Kidney (tissue), 14 donors: Measurements from ENCODE around the gene ZDHHC8. TPM values are rescaled to one million over a fixed set of nuclear protein-coding genes. Genes with fewer than 3 reads are reported as not detected.

Experiments
- DNase-seq, 5 donors: peaks; one replicate each; pipeline ENCODE4 v3.0.0-alpha.2; 2013 to 2020
- FAIRE-seq: peaks from 2 replicates; lab custom pipeline; 2012; peaks lifted over from hg19 to GRCh38; lab: Jason Lieb, UNC
- H3K27ac ChIP-seq, 2 donors: one replicate each; pipeline ENCODE4 v1.7.0; 2013; ENCODE audit warnings: low read depth in 2 of 2, low read length in 2 of 2, inconsistent platforms in 1 of 2
- H3K27me3 ChIP-seq: one replicate; pipeline ENCODE4 v1.7.1; 2013; ENCODE audit warnings: low read length, inconsistent platforms; ENCODE audit not compliant: control insufficient read depth, insufficient read depth
- H3K36me3 ChIP-seq, 3 donors: one replicate each; pipeline versions ENCODE4 v1.7.0 to v1.7.1; 2013; ENCODE audit warnings: low read length in 3 of 3, control low read depth in 1 of 3, inconsistent platforms in 1 of 3; ENCODE audit not compliant: insufficient read depth in 3 of 3, control insufficient read depth in 2 of 3
- H3K4me1 ChIP-seq, 3 donors: one replicate each; pipeline versions ENCODE4 v1.7.0 to v1.7.1; 2013; ENCODE audit warnings: low read length in 3 of 3, inconsistent platforms in 1 of 3, low read depth in 1 of 3; ENCODE audit not compliant: control insufficient read depth in 2 of 3, insufficient read depth in 2 of 3
- H3K4me3 ChIP-seq, 3 donors: one replicate each; pipeline versions ENCODE4 v1.7.0 to v1.8.1; 2013; ENCODE audit warnings: low read length in 3 of 3, control low read depth in 1 of 3, inconsistent platforms in 1 of 3
- H3K9ac ChIP-seq, 3 donors: one replicate each; pipeline versions ENCODE4 v1.7.0 to v1.7.1; 2013; ENCODE audit warnings: low read length in 3 of 3, control low read depth in 1 of 3, inconsistent platforms in 1 of 3
- H3K9me3 ChIP-seq, 3 donors: one replicate each; pipeline versions ENCODE4 v1.7.0 to v1.7.1; 2013; ENCODE audit warnings: low read length in 3 of 3, control low read depth in 1 of 3, inconsistent platforms in 1 of 3; ENCODE audit not compliant: control insufficient read depth in 2 of 3, insufficient read depth in 1 of 3
- CTCF ChIP-seq: IDR thresholded peaks from 3 replicates; pipeline ENCODE4 v1.5.1; 2012; ENCODE audit warnings: mild to moderate bottlenecking, moderate library complexity, borderline replicate concordance; ENCODE audit not compliant: insufficient read depth; ENCODE audit errors: extremely low read depth
- intact Hi-C: fragments of 100-400 bp; cut with DNase I; formaldehyde crosslinking; loops from one replicate; pipeline ENCODE4 v1.11.1; 2022
- polyA plus RNA-seq: library from polyadenylated mRNA; stranded (reverse); fragments of 350-450 nt; fragmentation: Illumina TruSeq; extraction: RNeasy Lipid Tissue Mini Kit (QIAGEN cat#74804); gene quantifications from one replicate; pipeline ENCODE4 v1.2.3, GENCODE V29; 2014; ENCODE audit warnings: low read depth, low replicate concordance; ENCODE audit not compliant: insufficient read depth
- total RNA-seq: library from RNA; stranded (reverse); fragmentation: NEBNext Ultra II Directional; extraction: Animal tissue kit (Norgen Biotek cat#: 25700); gene quantifications from one replicate; pipeline ENCODE4 v1.2.1, GENCODE V29; 2021
- donor health status: control.
- donor health status: control.
- donor health status: control.
- donor health status: control.
- donor health status: control.
- donor health status: DM: yes; HTN: yes; CAD: no.
- donor health status: Normal renal cell carcinoma (clear cell type).

Gene ZDHHC8
- total and polyA plus RNA-seq, 2 donors from 2014 or later: 18.8 to 57.1 TPM

DNA sequence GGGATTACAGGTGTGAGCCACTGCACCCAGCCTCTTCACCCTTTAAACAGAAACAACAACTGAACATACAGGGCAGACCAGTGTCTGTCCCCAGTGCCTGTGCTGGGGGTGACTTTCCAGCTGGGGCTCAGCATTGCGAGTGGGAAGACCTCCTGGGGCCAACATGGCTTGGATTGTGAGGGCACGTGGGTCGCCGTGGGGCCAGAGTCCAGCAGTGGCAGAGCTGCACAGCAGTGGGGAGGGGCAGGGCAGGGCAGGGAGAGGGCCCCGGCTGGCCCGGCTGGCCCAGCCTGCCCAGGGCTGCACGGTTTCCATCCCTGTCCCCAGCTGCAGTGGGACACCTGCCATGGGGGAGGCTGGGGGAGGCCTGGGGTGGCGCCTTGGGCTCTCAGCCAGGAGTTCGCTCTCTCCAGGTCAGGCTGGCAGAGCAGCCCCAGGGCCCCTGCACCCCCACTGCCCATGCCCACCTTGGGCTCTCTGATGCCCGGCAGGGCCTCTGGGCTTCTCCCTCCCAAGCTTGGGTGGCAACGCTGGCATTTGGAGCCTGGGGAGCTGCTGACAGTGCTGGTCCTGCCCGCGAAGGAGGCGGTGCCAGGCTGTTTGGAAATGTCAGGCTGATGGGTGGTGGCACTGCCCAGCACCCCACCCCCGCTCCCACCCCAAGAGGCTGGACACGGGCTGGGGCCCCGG, 49.7 kb downstream of the ZDHHC8 start:
- H3K27me3 ChIP-seq: no peaks in the 10 kb centered on the region
- H3K27ac ChIP-seq: no peak overlapping the region
- H3K4me1 ChIP-seq: no peaks in the 10 kb centered on the region
- FAIRE-seq (no peak), DNase-seq (no peak)
- H3K9ac ChIP-seq: no peak overlapping the region
- H3K36me3 ChIP-seq: no peaks in the 10 kb centered on the region
- TF ChIP-seq CTCF: no peak
- intact Hi-C loops: no loop called here
- H3K4me3 ChIP-seq: no peak overlapping the region
- H3K9me3 ChIP-seq: no peaks in the 10 kb centered on the region

- Histone ChIP-seq H3K9ac (no peak overlapping the region), H3K27me3 (no peaks in the 10 kb centered on the region), H3K4me1 (no peaks in the 10 kb centered on the region), H3K4me3 (no peak overlapping the region), H3K27ac (no peak overlapping the region), H3K9me3 (no peaks in the 10 kb centered on the region), H3K36me3 (no peaks in the 10 kb centered on the region)
- DNase-seq (no peak), FAIRE-seq (no peak)
- TF ChIP-seq CTCF: no peak
- intact Hi-C loops: no loop called here
These were observed 50.3 kb downstream of the ZDHHC8 start for GRCh38 chr22:20181884-20182236.

GRCh38 chr22:20182365-20182764, 50.8 kb downstream of the ZDHHC8 start:
- H3K4me3 ChIP-seq: no peak overlapping the region
- H3K4me1 ChIP-seq: no peaks in the 10 kb centered on the region
- no peaks in the 10 kb centered on the region for H3K9me3 ChIP-seq
- no peaks in the 10 kb centered on the region for H3K36me3 ChIP-seq
- no peak overlapping the region for H3K27ac ChIP-seq
- DNase-seq (no peak), FAIRE-seq (no peak)
- intact Hi-C loops: no loop called here
- no peaks in the 10 kb centered on the region for H3K27me3 ChIP-seq
- H3K9ac ChIP-seq: no peak overlapping the region
- no peak for TF ChIP-seq CTCF

DNA sequence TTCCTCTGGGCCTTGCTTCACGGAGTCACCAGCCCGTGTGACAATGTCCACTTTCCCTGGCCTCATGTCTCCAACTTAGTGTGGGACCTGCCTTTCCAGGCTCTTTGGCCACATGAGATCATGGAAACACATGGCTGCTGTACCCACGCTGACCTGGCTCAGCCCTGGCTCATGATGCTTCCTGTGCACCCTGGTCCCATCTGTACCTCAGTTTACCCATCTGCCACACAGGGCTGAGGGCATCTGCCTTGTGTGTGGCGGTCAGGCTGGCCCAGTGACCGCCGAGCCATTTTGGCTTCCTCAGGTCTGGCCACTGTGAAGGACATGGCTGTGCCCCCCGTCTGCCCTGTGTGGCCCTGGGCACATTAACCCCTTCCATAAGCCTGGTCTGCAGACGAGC, 51.5 kb downstream of the ZDHHC8 start:
- intact Hi-C loops: no loop called here
- no peak for TF ChIP-seq CTCF
- DNase-seq (no peak), FAIRE-seq (no peak)
- no peak overlapping the region for H3K9ac ChIP-seq
- H3K9me3 ChIP-seq: no peaks in the 10 kb centered on the region
- H3K36me3 ChIP-seq: no peaks in the 10 kb centered on the region
- H3K4me3 ChIP-seq: no peak overlapping the region
- no peak overlapping the region for H3K27ac ChIP-seq
- no peaks in the 10 kb centered on the region for H3K27me3 ChIP-seq
- no peaks in the 10 kb centered on the region for H3K4me1 ChIP-seq
